GM12878 (cell line): ENCODE measurements around the gene ACSL4. TPM values are rescaled to one million over a fixed set of nuclear protein-coding genes. Genes with fewer than 3 reads are reported as not detected.

ENCODE experiments used
- BCL11A ChIP-seq: IDR thresholded peaks from 2 replicates; pipeline ENCODE4 v1.6.1; 2011; ENCODE audit warnings: low read depth, low read length
- CHD4 ChIP-seq: fragments of 200-600 bp; sonication (generic); IDR thresholded peaks from 2 replicates; pipeline ENCODE4 v1.6.1; 2016; ENCODE audit warnings: mild to moderate bottlenecking
- GATAD2B ChIP-seq: fragments of 450-650 bp; conservative IDR thresholded peaks from 2 replicates; pipeline ENCODE4 v1.6.1; 2017; ENCODE audit warnings: low read depth, mild to moderate bottlenecking, moderate library complexity
- HSF1 ChIP-seq: fragments of 150-350 bp; IDR thresholded peaks from 2 replicates; pipeline ENCODE4 v1.6.1; 2014; ENCODE audit warnings: mild to moderate bottlenecking, low read depth, low read length
- IKZF2 ChIP-seq, 2 experiments: fragments of 450-650 bp; IDR thresholded peaks; 2 replicates each; pipeline ENCODE4 v1.6.1; 2017; ENCODE audit warnings: mild to moderate bottlenecking in 2 of 2, moderate library complexity in 2 of 2
- IRF3 ChIP-seq: fragments of 450-650 bp; IDR thresholded peaks from 2 replicates; pipeline ENCODE4 v1.6.1; 2014; ENCODE audit warnings: mild to moderate bottlenecking
- MYC ChIP-seq: IDR thresholded peaks from 2 replicates; pipeline ENCODE4 v1.6.1; 2011; ENCODE audit warnings: mild to moderate bottlenecking, low read length, moderate library complexity, inconsistent platforms; ENCODE audit not compliant: insufficient read depth, insufficient replicate concordance, insufficient read length, severe bottlenecking
- PML ChIP-seq: IDR thresholded peaks from 2 replicates; pipeline ENCODE4 v1.6.1; 2012; ENCODE audit warnings: low read length, inconsistent platforms
- RELA ChIP-seq: fragments of 450-650 bp; IDR thresholded peaks from 2 replicates; pipeline ENCODE4 v1.8.0; 2014; ENCODE audit warnings: borderline replicate concordance; ENCODE audit not compliant: partially characterized antibody
- SIX5 ChIP-seq: IDR thresholded peaks from 2 replicates; pipeline ENCODE4 v1.6.1; 2011; ENCODE audit warnings: mild to moderate bottlenecking, low read depth, low read length, moderate library complexity; ENCODE audit not compliant: severe bottlenecking
- SMARCA5 ChIP-seq: fragments of 450-650 bp; IDR thresholded peaks from 2 replicates; pipeline ENCODE4 v1.6.1; 2017; ENCODE audit warnings: mild to moderate bottlenecking
- SRF ChIP-seq, 2 experiments: IDR thresholded peaks; 2 replicates each; pipeline ENCODE4 v1.6.1; 2011; ENCODE audit warnings: low read depth in 2 of 2, low read length in 2 of 2, mild to moderate bottlenecking in 1 of 2, moderate library complexity in 1 of 2
- SUZ12 ChIP-seq: fragments of 200-600 bp; sonication (generic); IDR thresholded peaks from one replicate; pipeline ENCODE4 v1.6.1; 2018; ENCODE audit warnings: antibody characterized with exemption, mild to moderate bottlenecking; ENCODE audit not compliant: unreplicated experiment
- TBL1XR1 ChIP-seq: IDR thresholded peaks from 2 replicates; pipeline ENCODE4 v1.6.1; 2012; ENCODE audit warnings: low read depth, low read length, improper control_type of control experiment
- USF2 ChIP-seq: IDR thresholded peaks from 2 replicates; pipeline ENCODE4 v1.6.1; 2011; ENCODE audit warnings: low read depth, low read length, improper control_type of control experiment, borderline replicate concordance
- ZNF207 ChIP-seq: fragments of 450-650 bp; IDR thresholded peaks from 2 replicates; pipeline ENCODE4 v1.6.1; 2014; ENCODE audit warnings: antibody characterized with exemption, mild to moderate bottlenecking, borderline replicate concordance
- ZNF384 ChIP-seq: IDR thresholded peaks from 2 replicates; pipeline ENCODE4 v1.6.1; 2012; ENCODE audit warnings: low read depth, mild to moderate bottlenecking, low read length, improper control_type of control experiment, borderline replicate concordance
- ZNF687 ChIP-seq: fragments of 450-650 bp; IDR thresholded peaks from 2 replicates; pipeline ENCODE4 v1.6.1; 2017; ENCODE audit warnings: mild to moderate bottlenecking, moderate library complexity
- polyA plus RNA-seq, 11 experiments: library from polyadenylated mRNA; depleted of rRNA in 4 of 11; unstranded in 6 of 11; stranded (reverse) in 5 of 11; fragments of >200 nt; fragmentation: Nextera tagmentation in 4 of 11; fragmentation: Illumina TruSeq in 1 of 11; extraction: Ambion mirVana in 4 of 11; extraction: Trizol in 1 of 11; gene quantifications; 1 replicate in 1 of 11; 2 replicates in 10 of 11; pipeline versions ENCODE4 v1.2.1 to v1.2.3, GENCODE V29; 2011 to 2016; ENCODE audit warnings: inconsistent platforms in 2 of 11, missing spikeins in 2 of 11, low read depth in 1 of 11
- total RNA-seq, 4 experiments: library from RNA; depleted of rRNA in 3 of 4; stranded (reverse); fragments of >200 nt in 3 of 4; fragmentation: Illumina TruSeq in 1 of 4; extraction: Trizol in 1 of 4; gene quantifications; 2 replicates each; pipeline versions ENCODE4 v1.2.1 to v1.2.3, GENCODE V29; 2013 to 2021

The ACSL4 gene
- total and polyA plus RNA-seq, 10 of the 15 experiments (the other 5 are each of a cell fraction or from before 2014, with no cell fraction given), result 20.7 to 66.6 (median 45.4) TPM

- TF ChIP-seq GATAD2B (no peak), TBL1XR1 (peak; percentile 50; the same call in 1 of the 2 replicates), HSF1 (no peak), PML (peak; percentile 65), IRF3 (no peak), RELA (peak; percentile 58), MYC (no peak), USF2 (no peak), ZNF384 (no peak), SMARCA5 (no peak), SUZ12 (no peak), IKZF2 (IDR thresholded peaks at IDR 0.05) (peak; percentile 62 to 72), SRF (IDR thresholded peaks at IDR 0.05; ENCODE audit: low read depth in 2 of 2, low read length in 2 of 2) (0 out of 4 replicates have a peak, but pooled peaks of 1 of the 2 experiments have one; percentile 31), ZNF207 (no peak), CHD4 (no peak), ZNF687 (no peak), BCL11A (peak; percentile 86), SIX5 (no peak)
Measured at GRCh38 chrX:109774706-109775105, 41.6 kb upstream of the ACSL4 start (continued).
